ENCODE data around the gene TAF4B. TPM values are rescaled to one million over a fixed set of nuclear protein-coding genes. Genes with fewer than 3 reads are reported as not detected.

Gene TAF4B
- total RNA-seq, 3 donors from 2014 or later (not counting 1 experiment from before 2014, with no cell fraction given), result 1.5 to 3.3 (median 1.7) TPM

DNA sequence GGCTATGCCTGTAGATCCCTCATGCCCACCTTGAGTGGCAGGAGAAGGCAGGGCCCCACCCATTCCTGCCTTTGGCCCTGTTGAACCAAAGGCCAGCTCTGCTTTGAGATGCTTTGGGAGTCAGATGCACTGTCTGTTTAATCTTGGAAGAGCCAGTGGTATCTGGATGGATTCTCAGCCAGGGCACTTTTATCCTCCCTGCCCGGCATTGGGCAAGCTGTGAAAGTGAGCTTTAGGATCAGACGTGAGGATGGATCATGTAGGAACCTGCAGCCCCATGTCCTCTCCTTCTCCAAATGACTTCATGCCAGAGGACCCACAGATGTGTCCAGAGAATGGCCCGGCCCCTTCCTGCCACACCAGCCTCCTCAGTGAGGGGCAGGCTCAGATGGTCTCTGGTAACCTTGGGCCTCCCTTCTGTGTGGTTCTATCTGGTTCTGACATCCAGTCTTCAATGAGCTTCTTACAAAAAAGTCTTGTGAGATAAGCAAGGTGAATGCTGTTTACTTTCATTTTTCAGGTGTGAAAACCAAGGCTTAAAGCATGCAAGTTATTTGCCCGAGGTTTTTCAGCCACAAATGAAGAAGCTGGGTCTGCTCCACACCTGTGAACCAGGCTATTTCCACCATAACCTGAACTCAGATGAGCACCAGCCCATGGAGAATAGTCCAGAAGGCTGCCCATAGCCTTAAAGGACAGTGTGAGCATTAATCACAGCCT is 198.3 kb downstream of the TAF4B start:
- ATAC-seq (no peak), DNase-seq (no peak)
- 74% methylated on average over 4 of the region's 4 CpGs for WGBS (ENCODE audit: insufficient coverage)
- H3K9me3 Mint-ChIP-seq, result no peaks in the 10 kb centered on the region
- H3K27me3 Mint-ChIP-seq (ENCODE audit: low read depth in 2 of 2), result no peaks in the 10 kb centered on the region
- TF ChIP-seq CTCF (IDR thresholded peaks at IDR 0.05), result no peak
- peaks cover 0 to 6% of the 10 kb centered on the region in 2 donors for H3K4me1 Mint-ChIP-seq
- no peaks in the 10 kb centered on the region for H3K4me1 ChIP-seq (ENCODE audit: control insufficient read depth, insufficient read depth, low read length)
- no peak overlapping the region for H3K4me3 ChIP-seq (ENCODE audit: low read length)
- no peaks in the 10 kb centered on the region for H3K27me3 ChIP-seq (ENCODE audit: control insufficient read depth, insufficient read depth, low read length)
- no peak overlapping the region for H3K27ac ChIP-seq (ENCODE audit: low read length)
- H3K36me3 ChIP-seq (ENCODE audit: control insufficient read depth, insufficient read depth, low read length), result no peaks in the 10 kb centered on the region
- H3K9me3 ChIP-seq (ENCODE audit: control insufficient read depth, insufficient read depth, low read length), result no peaks in the 10 kb centered on the region
- no peak overlapping the region for H3K4me3 Mint-ChIP-seq
- no peak overlapping the region for H3K27ac Mint-ChIP-seq
- H3K36me3 Mint-ChIP-seq, result no peaks in the 10 kb centered on the region
- intact Hi-C loops (cut with micrococcal nuclease), result no loop called here

DNA sequence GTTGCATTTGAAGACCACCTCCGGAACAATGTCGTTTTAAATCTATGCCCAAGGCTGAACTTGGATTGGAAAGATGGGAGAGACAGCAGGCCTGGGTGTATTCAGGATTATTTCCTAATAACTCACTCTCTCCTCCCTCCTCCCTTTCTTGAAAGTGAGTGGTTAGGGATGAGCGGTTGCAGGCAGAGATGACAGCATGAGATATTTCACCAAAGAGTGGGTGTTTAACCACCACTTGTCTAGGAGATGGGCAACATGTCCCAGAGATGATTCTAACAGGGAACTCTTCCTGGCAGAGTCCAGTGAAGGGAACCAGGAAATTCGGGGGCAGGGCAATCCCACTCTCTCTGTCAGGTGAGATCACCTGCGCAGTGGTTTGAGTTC is 198.9 kb downstream of the TAF4B start:
- H3K9me3 ChIP-seq (ENCODE audit: control insufficient read depth, insufficient read depth, low read length), result no peaks in the 10 kb centered on the region

DNA sequence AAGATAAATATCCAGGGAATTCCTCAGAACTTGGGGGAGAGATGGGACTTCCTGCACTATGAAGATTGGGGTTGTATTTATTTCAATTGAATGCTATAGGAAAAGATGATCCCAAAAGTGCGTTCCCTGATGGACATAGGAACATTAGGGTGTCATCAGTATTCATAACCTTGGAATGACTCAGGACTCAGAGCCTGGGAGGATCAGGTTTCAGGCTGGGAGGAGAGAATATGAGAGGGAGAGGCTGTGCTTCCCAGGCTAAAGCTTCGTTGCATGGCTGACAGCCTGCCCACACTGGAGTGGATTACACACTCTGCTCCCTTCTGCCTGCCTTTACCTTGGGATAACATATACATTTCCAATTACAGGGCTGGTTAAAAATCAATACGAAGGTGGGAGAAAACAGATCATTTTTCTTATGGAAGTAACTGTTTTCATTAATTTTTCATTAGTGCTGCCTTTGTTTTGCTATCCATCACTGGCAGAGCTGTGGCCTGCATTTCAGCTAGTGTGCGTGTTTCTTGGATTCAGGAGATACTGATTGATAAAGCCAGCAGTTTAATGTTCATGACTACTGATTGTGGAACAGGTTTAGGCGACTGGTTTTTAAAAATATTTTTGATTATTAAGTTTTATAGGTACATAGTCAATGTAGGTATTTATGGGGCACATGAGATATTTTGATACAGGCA is 203.4 kb downstream of the TAF4B start:
- Histone ChIP-seq H3K36me3 (ENCODE audit: control insufficient read depth, insufficient read depth, low read length) (no peaks in the 10 kb centered on the region), H3K4me1 (ENCODE audit: control insufficient read depth, insufficient read depth, low read length) (no peaks in the 10 kb centered on the region), H3K27me3 (ENCODE audit: control insufficient read depth, insufficient read depth, low read length) (no peaks in the 10 kb centered on the region), H3K9me3 (ENCODE audit: control insufficient read depth, insufficient read depth, low read length) (no peaks in the 10 kb centered on the region), H3K4me3 (ENCODE audit: low read length) (no peak overlapping the region), H3K27ac (ENCODE audit: low read length) (no peak overlapping the region)
- Mint-ChIP-seq H3K27me3 (ENCODE audit: low read depth in 2 of 2) (peaks cover 0 to 6% of the 10 kb centered on the region in 2 donors), H3K9me3 (no peaks in the 10 kb centered on the region), H3K4me3 (no peak overlapping the region), H3K4me1 (peaks cover 0 to 4% of the 10 kb centered on the region in 2 donors), H3K27ac (no peak overlapping the region), H3K36me3 (no peaks in the 10 kb centered on the region)
- no peak for TF ChIP-seq CTCF (IDR thresholded peaks at IDR 0.05)
- no peak for ATAC-seq
- intact Hi-C loops (cut with micrococcal nuclease), result no loop called here
- WGBS (ENCODE audit: insufficient coverage), result 65% methylated on average over 5 of the region's 5 CpGs
- DNase-seq, result no peak

More for the DNA sequence above, 198.9 kb downstream of the TAF4B start:
- Mint-ChIP-seq H3K9me3 (no peaks in the 10 kb centered on the region), H3K27ac (no peak overlapping the region), H3K4me1 (peaks cover 0 to 6% of the 10 kb centered on the region in 2 donors), H3K4me3 (no peak overlapping the region), H3K27me3 (ENCODE audit: low read depth in 2 of 2) (no peaks in the 10 kb centered on the region), H3K36me3 (no peaks in the 10 kb centered on the region)
- DNase-seq (no peak), ATAC-seq (no peak)
- Histone ChIP-seq H3K36me3 (ENCODE audit: control insufficient read depth, insufficient read depth, low read length) (no peaks in the 10 kb centered on the region), H3K27ac (ENCODE audit: low read length) (no peak overlapping the region), H3K4me3 (ENCODE audit: low read length) (no peak overlapping the region), H3K4me1 (ENCODE audit: control insufficient read depth, insufficient read depth, low read length) (no peaks in the 10 kb centered on the region), H3K27me3 (ENCODE audit: control insufficient read depth, insufficient read depth, low read length) (no peaks in the 10 kb centered on the region)
- no peak for TF ChIP-seq CTCF (IDR thresholded peaks at IDR 0.05)
- 91% methylated on average over 3 of the region's 5 CpGs for WGBS (ENCODE audit: insufficient coverage)
- intact Hi-C loops (cut with micrococcal nuclease), result no loop called here
